LNCAP (cell line): ENCODE results near the gene LMCD1.

ENCODE experiments used
- CTCF ChIP-seq: fragments of 450-650 bp; IDR thresholded peaks from 2 replicates; pipeline ENCODE4 v1.5.1; 2017; ENCODE audit warnings: mild to moderate bottlenecking

Gene LMCD1

DNA sequence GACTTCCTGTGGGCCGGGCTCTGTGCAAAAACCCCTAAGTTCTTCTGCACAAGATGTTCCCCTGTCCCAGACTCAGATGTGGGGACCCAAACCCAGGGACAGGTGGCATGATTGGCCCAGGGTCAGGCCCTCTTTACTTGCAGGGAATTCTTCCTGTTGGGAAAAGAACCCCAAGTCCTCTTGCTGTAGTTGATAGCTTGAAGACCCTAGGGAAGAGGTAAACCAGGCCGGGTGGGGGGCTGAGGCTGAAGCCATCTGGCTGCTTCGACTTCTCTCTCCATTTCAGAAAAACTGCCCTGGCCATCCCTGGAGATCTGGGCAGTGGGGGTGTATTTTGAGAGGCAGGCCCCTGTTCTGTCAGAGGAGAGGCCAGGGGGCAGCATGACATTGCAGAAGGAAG is 119.5 kb downstream of the LMCD1 start:
- TF ChIP-seq CTCF = no peak

- TF ChIP-seq CTCF = no peak
These were observed 120.2 kb downstream of the LMCD1 start for GRCh38 chr3:8621872-8622271.

DNA sequence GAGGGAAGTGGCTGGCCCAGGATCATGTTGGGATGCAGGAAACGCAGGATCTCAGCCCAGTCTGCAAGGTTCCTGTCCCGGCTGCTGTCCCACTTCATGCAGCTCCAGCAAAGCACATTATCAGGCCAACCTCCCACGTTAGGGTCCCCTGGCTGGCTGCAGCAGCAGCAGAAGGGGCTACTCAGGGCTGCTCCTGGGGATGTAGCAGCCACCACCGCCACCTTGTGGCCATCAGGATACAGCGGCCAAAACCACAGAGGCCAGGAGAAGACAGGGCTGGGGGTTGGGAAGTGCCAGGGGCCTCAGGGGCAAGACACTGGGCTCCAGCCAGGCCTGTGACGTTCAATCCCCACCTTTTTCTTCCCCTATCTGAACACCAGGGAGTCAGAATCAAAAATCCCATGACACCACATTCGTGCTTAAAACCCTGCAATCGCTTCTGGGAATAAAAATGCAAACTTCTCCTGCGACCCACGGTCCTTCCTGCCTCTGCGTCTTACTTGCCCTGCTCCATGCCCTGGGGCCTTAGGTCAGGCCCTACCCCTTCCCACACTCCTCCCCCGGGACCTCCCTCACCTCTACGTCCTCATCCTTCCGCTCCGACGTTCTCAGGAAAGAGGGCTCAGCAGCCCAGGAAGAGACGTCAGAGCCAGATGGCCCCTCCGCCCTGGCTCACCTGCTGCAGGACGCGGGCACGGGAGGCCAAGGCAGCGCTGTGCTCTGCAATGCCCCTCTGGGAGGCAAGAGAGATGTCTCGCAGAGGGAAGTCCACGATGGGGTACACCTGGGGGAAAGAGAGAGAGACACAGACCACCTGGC is 121.5 kb downstream of the LMCD1 start:
- peak; percentile 94 for TF ChIP-seq CTCF

GRCh38 chr3:8623741-8624140 is 122.1 kb downstream of the LMCD1 start:
- TF ChIP-seq CTCF = no peak
